Stomach (tissue), 9 donors: ENCODE measurements around the gene FLYWCH1. TPM values are rescaled to one million over a fixed set of nuclear protein-coding genes. Genes with fewer than 3 reads are reported as not detected.

Experiments
- DNase-seq, 2 donors: peaks; one replicate each; pipeline versions ENCODE4 v3.0.0 to v3.0.0-alpha.2; 2013 to 2019
- H3K27ac ChIP-seq, 5 donors: fragments of 200-600 bp in 4 of 5; sonication (generic) in 4 of 5; one replicate each; pipeline ENCODE4 v1.5.1; 2013 to 2019; ENCODE audit warnings: mild to moderate bottlenecking in 1 of 5, moderate library complexity in 1 of 5
- H3K27me3 ChIP-seq, 3 donors: fragments of 200-600 bp; sonication (generic); one replicate each; pipeline ENCODE4 v1.5.1; 2017 to 2019; ENCODE audit warnings: mixed run types in 1 of 3
- H3K36me3 ChIP-seq, 4 donors: fragments of 200-600 bp; sonication (generic); 1 replicate in 3 of 4; 2 replicates in 1 of 4; pipeline ENCODE4 v1.5.1; 2016 to 2019
- H3K4me1 ChIP-seq, 4 donors: fragments of 200-600 bp; sonication (generic); one replicate each; pipeline ENCODE4 v1.5.1; 2016 to 2019
- H3K4me3 ChIP-seq, 4 donors: fragments of 200-600 bp; sonication (generic) in 3 of 4; one replicate each; pipeline ENCODE4 v1.5.1; 2016 to 2019; ENCODE audit warnings: mild to moderate bottlenecking in 1 of 4
- H3K9me3 ChIP-seq, 4 donors: fragments of 200-600 bp; sonication (generic); one replicate each; pipeline ENCODE4 v1.5.1; 2016 to 2019
- EP300 ChIP-seq: sonication (generic); formaldehyde crosslinking; IDR thresholded peaks from one replicate; pipeline ENCODE4 v1.6.1; 2017; ENCODE audit warnings: antibody characterized with exemption
- POLR2A ChIP-seq, 4 donors: fragments of 450-650 bp; IDR thresholded peaks; one replicate each; pipeline ENCODE4 v1.6.1; 2016; ENCODE audit warnings: antibody characterized with exemption in 4 of 4, control low read depth in 2 of 4, mild to moderate bottlenecking in 1 of 4, moderate library complexity in 1 of 4
- POLR2AphosphoS5 ChIP-seq, 3 donors: sonication (generic); formaldehyde crosslinking; IDR thresholded peaks; one replicate each; pipeline ENCODE4 v1.6.1; 2016; ENCODE audit warnings: antibody characterized with exemption in 3 of 3
- WGBS, 5 donors: extraction: QIAGEN DNeasy Blood & Tissue Kit in 3 of 5; methylation state at CpG; one replicate each; pipeline versions ENCODE4 v1.1.5 to v1.1.7; 2013 to 2018; 5-methylcytosine and 5-hydroxymethylcytosine counted together
- intact Hi-C: fragments of 100-400 bp; cut with DNase I; formaldehyde crosslinking; loops from one replicate; pipeline ENCODE4 v1.15.1; 2023; ENCODE audit warnings: low total_unique reads
- polyA plus RNA-seq, 3 donors: library from polyadenylated mRNA; stranded (reverse); fragments of 200-250 nt; gene quantifications; one replicate each; pipeline ENCODE4 v1.2.3, GENCODE V29; 2013
- total RNA-seq, 5 donors: library from RNA; depleted of rRNA; stranded (reverse); fragments of >200 nt; gene quantifications; one replicate each; pipeline versions ENCODE4 v1.1.0 to v1.2.3, GENCODE V29; 2014 to 2016
- TF ChIP-seq, protein P1 (sequence below), 7 experiments: fragments of 450-650 bp in 4 of 7; fragments of 200-600 bp in 3 of 7; sonication (generic) in 3 of 7; IDR thresholded peaks; one replicate each; pipeline ENCODE4 v1.5.1; 2016 to 2019; ENCODE audit warnings: antibody characterized with exemption in 7 of 7, control low read depth in 2 of 7, mild to moderate bottlenecking in 1 of 7
- donor health status: healthy with polysubstance abuse.
- donor health status: Bipolar disorder and iron deficiency.
- donor health status: healthy.

Gene FLYWCH1
- total and polyA plus RNA-seq, 8 donors, result 8.1 to 121 (median 17.6) TPM

DNA sequence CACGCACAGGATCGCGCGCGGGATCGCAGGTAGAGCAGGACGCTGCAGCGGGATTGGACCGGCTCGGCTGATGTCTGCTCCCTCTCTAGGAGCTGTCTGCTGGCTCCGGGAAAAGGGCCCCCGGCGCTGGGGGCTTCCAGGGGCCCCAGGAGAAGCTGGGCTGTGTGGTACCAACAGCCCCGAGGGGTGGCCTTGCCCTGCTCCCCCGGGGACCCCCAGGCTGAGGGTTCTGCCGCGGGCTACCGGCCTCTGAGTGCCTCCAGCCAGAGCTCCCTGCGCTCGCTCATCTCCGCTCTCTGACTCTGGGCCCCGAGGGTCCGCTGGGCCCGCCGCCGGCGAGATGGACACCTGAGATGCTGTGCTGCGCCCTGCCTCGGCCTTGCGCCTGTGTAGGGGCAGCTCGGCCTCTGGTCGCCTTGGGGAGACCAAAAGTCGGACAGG is 56.0 kb downstream of the FLYWCH1 start:
- no peak for TF ChIP-seq EP300
- no peak for TF ChIP-seq POLR2A (IDR thresholded peaks at IDR 0.05)
- no peak for TF ChIP-seq POLR2AphosphoS5 (IDR thresholded peaks at IDR 0.05)
- TF ChIP-seq, protein P1, sequence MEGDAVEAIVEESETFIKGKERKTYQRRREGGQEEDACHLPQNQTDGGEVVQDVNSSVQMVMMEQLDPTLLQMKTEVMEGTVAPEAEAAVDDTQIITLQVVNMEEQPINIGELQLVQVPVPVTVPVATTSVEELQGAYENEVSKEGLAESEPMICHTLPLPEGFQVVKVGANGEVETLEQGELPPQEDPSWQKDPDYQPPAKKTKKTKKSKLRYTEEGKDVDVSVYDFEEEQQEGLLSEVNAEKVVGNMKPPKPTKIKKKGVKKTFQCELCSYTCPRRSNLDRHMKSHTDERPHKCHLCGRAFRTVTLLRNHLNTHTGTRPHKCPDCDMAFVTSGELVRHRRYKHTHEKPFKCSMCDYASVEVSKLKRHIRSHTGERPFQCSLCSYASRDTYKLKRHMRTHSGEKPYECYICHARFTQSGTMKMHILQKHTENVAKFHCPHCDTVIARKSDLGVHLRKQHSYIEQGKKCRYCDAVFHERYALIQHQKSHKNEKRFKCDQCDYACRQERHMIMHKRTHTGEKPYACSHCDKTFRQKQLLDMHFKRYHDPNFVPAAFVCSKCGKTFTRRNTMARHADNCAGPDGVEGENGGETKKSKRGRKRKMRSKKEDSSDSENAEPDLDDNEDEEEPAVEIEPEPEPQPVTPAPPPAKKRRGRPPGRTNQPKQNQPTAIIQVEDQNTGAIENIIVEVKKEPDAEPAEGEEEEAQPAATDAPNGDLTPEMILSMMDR (IDR thresholded peaks at IDR 0.05), result no peak
- Histone ChIP-seq H3K36me3 (peaks cover 0 to 6% (median 0%) of the 10 kb centered on the region in 4 donors), H3K27ac (no peak overlapping the region), H3K27me3 (peaks cover 43 to 77% (median 60%) of the 10 kb centered on the region in 3 donors), H3K9me3 (no peaks in the 10 kb centered on the region), H3K4me1 (peaks cover 58 to 84% (median 75%) of the 10 kb centered on the region in 4 donors), H3K4me3 (peak overlapping the region in 1 of 4 donors; percentile 46)
- 52 to 56% (median 54%) methylated on average over 31 to 33 of the region's 33 CpGs; no CpG with 5 or more reads in 1 of the 5 donors for WGBS, 5 donors
- peak in 1 of 2 donors; percentile 12 for DNase-seq
- intact Hi-C loops, result no loop called here

DNA sequence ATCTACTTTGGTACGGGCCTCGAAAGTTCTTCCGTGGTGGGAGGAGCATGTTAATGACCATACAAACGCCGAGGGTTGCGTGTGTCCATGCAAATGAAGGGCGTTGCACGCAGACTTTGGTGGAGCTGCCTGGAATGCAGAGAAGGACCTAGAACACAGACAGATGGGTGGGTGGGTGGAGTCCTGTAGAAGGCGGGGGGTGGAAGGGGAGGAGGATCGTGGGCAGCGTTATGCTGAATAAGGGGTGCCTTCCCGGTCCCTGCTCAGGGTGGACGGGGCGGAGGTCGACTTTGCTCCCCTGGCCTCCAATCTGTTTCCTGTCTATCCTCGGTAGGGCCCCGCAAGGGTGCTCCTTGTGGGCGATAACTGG is 56.6 kb downstream of the FLYWCH1 start:
- peak overlapping the region; percentile 56 to 82 (median 70) for H3K4me3 ChIP-seq
- no peaks in the 10 kb centered on the region for H3K9me3 ChIP-seq
- peak in 1 of 2 donors; percentile 35 for DNase-seq
- peaks cover 0 to 10% (median 0%) of the 10 kb centered on the region in 4 donors for H3K36me3 ChIP-seq
- peak overlapping the region in 1 of 5 donors; percentile 87 for H3K27ac ChIP-seq
- H3K27me3 ChIP-seq, result peaks cover 37 to 71% (median 54%) of the 10 kb centered on the region in 3 donors
- WGBS, 5 donors, result 7 to 18% (median 14%) methylated on average over 18 of the region's 18 CpGs
- TF ChIP-seq EP300, result no peak
- no peak for TF ChIP-seq POLR2AphosphoS5 (IDR thresholded peaks at IDR 0.05)
- peaks cover 52 to 78% (median 69%) of the 10 kb centered on the region in 4 donors for H3K4me1 ChIP-seq
- intact Hi-C loops, result no loop called here

DNA sequence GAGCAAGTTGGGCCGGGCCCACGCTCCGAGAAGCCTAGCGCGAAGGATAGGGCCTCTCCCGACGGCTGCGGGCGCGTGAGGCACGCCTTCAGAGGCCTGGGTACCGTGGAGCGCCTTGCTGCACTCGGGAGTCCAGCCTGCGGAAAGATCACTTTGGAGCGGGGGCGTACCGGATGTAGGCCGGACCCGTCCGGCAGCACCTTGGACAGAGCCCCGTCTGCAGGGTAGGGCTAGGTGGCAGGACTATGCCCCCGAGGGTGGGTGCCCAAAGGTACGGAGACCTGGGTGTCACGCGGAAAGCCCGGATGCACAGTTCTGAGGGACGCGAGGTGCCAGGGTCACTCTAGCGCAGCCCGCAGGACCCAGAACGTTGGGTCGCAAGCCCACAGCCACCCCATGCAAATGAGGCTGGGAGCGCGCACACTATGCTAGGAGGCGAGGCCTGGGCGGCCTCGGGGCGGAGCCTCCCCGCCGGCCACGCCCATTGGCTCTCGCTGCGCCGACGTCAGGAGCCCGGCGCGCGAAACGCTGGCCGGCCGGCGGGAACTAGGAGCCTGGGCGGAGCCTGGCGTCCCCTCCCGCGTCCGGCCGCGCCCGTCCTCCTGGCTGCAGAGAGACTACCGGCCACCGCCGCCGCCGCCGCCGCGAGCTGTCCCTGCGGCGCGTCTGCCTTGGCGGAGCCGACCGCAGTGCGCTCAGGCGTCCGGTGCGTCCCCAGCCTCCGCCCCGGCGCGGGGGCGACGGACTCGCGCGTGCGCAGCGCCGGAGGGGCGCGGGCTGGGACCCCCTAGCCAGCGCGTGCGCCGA is 57.2 kb downstream of the FLYWCH1 start, which contains the start of gene PAQR4:
Gene PAQR4, plus strand, starts transcription at position 611 of the 807 bp plus-strand sequence. CDS start 327 bp downstream, outside the sequence.
- DNase-seq, result peak; percentile 92 to 96
- H3K27ac ChIP-seq, result peak within 1 kb of the TSS; percentile 49 to 87 (median 65)
- intact Hi-C loops, result no loop called here
- peaks cover 46 to 72% (median 63%) of the 10 kb centered on the region in 4 donors for H3K4me1 ChIP-seq
- H3K36me3 ChIP-seq, result peaks cover 0 to 10% (median 0%) of the 10 kb centered on the region in 4 donors
- no peaks in the 10 kb centered on the region for H3K9me3 ChIP-seq
- TF ChIP-seq POLR2AphosphoS5 (IDR thresholded peaks at IDR 0.05), result peak in 2 of 3 donors; percentile 9 to 72
- no peak for TF ChIP-seq POLR2A (IDR thresholded peaks at IDR 0.05)
- WGBS, 5 donors, result 0 to 4% (median 1%) methylated on average over 22 to 98 of the region's 98 CpGs
- peak within 1 kb of the TSS; percentile 56 to 82 (median 70) for H3K4me3 ChIP-seq
- H3K27me3 ChIP-seq, result peaks cover 31 to 65% (median 48%) of the 10 kb centered on the region in 3 donors

DNA sequence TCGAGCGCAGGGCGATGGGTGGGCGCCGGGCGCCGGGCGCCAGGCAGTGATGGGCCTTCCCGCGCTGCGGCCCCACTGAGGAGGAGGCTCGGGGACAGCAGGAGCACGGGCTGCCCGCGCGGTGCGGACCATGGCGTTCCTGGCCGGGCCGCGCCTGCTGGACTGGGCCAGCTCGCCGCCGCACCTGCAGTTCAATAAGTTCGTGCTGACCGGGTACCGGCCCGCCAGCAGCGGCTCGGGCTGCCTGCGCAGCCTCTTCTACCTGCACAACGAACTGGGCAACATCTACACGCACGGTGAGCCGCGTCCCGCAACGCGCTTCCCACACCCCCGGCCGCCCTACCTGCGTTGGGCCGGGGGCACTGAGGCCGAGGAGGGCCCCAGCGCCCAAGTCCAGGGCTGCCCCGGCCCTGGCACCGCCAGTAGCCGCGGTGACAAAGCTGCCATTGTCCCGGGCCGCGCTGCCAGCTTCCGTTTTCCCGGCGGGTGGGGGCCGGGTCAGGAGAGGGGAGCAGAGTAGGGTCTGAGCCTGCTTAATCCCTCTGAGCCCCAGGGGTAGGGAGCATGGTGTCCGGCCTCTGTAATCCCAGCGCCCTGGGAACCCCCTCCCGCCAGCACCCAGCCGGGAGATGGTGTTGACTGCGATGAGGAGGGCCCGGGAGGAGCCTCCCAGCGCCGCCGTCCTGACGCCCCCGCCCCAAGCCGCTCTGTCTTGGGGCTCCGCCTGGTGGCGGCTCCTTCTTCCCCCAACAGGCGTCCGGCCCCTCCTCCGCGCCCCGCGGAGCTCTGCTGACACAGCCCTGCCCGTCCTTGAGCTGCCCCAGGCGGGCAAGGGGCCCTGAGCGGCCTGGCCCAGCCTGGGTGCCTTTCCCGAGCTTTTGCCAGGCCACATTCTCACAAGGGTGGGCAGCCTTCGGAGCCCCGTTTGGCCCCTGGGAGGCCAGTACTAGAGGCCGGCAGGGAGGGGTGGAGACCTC is 58.1 kb downstream of the FLYWCH1 start:
- intact Hi-C loops, result no loop called here
- H3K36me3 ChIP-seq, result peaks cover 0 to 10% (median 0%) of the 10 kb centered on the region in 4 donors
- peaks cover 37 to 63% (median 54%) of the 10 kb centered on the region in 4 donors for H3K4me1 ChIP-seq
- no peak for TF ChIP-seq POLR2A (IDR thresholded peaks at IDR 0.05)
- TF ChIP-seq, protein P1 (IDR thresholded peaks at IDR 0.05), result peak in 4 of 7 experiments; percentile 10 to 43 (median 34)
- peak; percentile 69 to 86 for DNase-seq
- H3K4me3 ChIP-seq, result peak overlapping the region; percentile 56 to 82 (median 70)
- WGBS, 5 donors, result 1 to 7% (median 3%) methylated on average over 18 to 83 of the region's 83 CpGs
- peaks cover 23 to 56% (median 39%) of the 10 kb centered on the region in 3 donors for H3K27me3 ChIP-seq
- H3K27ac ChIP-seq, result peak overlapping the region; percentile 49 to 87 (median 65)
- no peaks in the 10 kb centered on the region for H3K9me3 ChIP-seq
